ENCODE measurements around the gene ZCWPW1.

Gene ZCWPW1

DNA sequence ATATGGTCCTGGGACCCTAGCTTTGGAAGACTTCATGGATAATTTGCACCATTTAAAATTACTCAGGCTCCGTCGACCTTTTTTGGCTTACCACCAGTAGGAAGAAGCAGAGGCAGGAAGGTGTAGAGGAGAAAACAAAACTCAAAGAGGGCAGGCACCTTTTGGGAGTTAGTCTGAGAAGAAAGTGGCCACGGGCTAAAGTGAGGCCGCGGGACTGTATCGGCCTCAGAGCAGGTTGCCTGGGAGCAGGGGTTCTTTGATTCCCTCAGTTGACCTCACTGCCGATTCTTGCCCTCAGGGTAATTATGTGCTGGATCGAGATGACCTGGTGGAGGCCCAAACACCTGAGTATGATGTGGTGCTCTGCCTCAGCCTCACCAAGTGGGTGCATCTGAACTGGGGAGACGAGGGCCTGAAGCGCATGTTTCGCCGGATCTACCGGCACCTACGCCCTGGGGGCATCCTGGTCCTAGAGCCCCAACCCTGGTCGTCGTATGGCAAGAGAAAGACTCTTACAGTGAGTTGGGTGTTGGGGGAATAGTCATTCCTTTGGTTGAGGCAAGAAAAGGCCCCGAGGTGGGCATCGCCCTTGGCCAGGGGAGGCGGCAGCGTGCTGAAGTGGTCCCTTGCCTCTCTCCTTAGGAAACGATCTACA is 4.2 kb upstream of the ZCWPW1 start:
- DNase-seq (ENCODE audit: low spot score) = no peak

DNA sequence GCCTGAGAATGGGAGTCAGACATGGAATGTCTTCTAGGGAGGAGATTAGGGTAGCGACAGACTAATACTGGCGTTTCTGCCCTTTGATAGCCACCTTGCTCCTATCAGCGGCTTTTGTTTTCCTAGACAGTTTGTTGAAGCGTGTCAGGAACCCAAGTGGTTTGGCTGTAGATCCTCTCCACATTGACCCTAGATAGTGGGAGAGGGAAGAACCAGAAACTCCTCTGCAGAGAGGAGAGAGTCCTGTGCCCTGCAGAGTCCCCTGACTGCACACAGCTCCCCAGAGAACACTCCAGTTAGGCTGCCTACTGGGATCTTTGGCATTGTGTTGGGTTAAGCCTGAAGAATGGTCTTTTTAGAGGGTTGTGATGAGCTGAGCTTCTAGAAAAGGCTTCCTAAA is 3.5 kb upstream of the ZCWPW1 start:
- DNase-seq (ENCODE audit: low spot score) = no peak

DNA sequence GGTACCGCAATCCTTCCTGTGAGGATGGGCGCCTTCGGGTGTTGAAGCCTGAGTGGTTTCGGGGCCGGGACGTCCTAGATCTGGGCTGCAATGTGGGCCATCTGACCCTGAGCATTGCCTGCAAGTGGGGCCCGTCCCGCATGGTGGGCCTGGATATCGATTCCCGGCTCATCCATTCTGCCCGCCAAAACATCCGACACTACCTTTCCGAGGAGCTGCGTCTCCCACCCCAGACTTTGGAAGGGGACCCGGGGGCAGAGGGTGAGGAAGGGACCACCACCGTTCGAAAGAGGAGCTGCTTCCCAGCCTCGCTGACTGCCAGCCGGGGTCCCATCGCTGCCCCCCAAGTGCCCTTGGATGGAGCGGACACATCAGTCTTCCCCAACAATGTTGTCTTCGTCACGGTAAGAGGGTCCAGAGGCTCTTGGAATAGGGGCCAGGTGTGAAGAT is 2.8 kb upstream of the ZCWPW1 start:
- no peak for DNase-seq (ENCODE audit: low spot score)

DNA sequence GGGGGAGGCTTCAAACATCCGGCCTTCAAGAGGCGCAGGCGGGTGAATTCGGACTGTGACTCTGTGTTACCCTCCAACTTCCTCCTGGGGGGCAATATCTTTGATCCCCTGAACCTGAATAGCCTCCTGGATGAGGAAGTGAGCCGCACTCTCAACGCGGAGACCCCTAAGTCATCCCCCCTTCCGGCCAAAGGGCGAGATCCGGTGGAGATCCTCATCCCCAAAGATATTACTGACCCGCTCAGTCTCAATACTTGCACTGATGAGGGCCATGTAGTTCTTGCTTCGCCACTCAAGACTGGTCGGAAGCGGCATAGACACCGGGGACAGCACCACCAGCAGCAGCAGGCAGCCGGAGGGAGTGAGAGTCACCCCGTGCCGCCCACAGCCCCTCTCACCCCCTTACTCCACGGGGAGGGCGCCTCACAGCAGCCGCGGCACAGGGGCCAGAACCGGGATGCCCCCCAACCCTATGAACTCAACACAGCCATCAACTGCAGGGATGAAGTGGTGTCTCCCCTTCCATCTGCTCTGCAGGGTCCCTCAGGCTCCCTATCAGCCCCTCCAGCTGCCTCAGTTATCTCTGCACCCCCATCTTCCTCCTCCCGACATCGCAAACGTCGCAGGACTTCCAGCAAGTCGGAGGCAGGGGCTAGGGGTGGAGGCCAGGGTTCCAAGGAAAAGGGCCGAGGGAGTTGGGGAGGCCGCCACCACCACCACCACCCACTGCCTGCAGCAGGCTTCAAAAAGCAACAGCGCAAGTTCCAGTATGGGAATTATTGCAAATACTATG is 2.2 kb upstream of the ZCWPW1 start:
- DNase-seq (ENCODE audit: low spot score) = no peak

DNA sequence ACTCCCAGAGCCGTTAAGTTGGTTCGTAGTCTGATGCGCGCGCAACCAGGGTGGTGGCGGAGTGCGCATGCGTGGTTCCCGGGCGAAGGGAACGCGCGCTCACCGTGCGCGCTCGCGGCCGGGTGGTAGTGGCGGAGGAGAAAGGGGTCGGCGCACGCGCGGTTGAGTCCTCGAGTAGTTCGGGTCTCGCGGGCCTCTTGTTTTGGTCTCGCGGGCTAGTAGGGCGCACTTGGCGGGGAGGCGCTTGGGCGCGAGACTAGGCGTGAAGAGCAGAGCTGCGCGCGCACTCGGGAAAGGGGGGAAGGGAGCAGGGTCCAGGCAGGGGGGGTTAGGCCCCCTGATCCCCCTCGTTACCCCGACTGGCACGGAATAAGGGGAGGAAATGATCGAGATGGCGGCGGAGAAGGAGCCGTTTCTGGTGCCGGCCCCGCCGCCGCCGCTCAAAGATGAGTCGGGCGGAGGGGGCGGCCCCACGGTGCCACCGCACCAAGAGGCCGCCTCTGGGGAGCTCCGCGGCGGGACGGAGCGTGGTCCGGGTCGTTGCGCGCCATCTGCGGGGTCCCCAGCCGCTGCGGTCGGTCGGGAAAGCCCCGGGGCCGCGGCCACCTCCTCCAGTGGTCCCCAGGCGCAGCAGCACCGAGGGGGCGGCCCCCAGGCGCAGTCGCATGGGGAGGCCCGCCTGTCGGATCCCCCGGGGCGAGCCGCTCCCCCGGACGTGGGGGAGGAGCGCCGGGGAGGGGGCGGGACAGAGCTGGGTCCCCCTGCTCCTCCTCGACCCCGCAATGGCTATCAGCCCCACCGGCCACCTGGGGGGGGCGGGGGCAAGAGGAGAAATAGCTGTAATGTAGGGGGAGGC is 1.4 kb upstream of the ZCWPW1 start, which contains the start of gene MEPCE:
Gene MEPCE (plus strand): TSS at position 195 of the 856 bp plus-strand sequence. CDS start 188 bp downstream, at position 383.
- peak; percentile 100 for DNase-seq (ENCODE audit: low spot score)

DNA sequence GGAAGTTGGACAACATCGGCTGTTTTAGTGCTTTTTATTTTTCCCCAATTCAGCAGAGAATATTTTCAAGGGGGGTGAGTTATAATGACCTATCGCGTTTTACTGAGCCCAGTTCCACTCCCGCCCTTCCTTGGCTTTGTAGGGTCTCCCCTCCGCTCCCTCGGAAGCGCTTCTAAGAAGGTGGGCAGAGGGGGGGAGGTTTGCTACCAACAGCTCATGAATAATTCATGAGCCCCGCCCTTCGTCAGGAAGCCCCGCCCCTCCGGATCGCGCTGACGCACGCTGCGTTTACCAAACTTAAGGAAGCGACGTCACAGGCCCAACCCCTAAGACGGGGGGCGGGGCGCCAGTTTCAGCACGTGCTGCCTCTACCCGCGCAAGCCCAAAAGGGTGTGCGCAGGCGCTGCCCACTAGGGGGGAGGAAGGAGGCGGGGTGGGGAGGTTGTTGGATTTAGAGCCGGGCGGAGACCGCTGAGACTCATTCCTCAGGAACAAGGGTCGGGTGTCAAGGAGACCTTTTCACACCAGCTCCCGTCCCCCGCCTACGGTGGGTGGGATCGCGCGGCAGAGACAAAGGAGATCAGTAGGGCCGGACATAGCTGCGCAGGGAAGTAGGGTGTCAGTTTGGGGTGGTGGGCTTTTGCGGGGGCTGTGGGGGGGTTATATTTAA is 599 bp upstream of the ZCWPW1 start:
- DNase-seq (ENCODE audit: low spot score) = peak; percentile 100

DNA sequence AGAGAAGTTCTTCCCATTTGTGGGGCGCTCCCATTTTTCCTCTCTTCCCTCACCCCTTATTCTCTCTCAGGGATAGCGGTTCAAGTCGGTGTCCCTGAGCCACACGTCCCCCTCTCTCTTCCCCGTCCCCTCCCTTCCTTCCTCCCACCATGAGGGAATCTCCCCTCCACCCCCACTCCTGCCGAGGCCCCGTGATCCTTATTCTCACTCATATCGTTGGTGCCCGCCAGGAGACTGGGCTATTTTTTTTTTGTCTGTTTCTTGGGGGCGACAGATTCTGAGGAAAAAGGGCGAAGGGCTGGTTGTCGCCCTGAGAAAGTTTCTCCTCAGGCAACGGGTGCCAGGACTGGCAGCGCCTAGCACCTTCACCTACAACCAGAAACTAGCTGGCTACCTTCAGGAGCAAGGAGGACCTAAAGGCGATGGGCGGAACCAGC is 723 bp downstream of the ZCWPW1 start:
- no peak for DNase-seq (ENCODE audit: low spot score)

DNA sequence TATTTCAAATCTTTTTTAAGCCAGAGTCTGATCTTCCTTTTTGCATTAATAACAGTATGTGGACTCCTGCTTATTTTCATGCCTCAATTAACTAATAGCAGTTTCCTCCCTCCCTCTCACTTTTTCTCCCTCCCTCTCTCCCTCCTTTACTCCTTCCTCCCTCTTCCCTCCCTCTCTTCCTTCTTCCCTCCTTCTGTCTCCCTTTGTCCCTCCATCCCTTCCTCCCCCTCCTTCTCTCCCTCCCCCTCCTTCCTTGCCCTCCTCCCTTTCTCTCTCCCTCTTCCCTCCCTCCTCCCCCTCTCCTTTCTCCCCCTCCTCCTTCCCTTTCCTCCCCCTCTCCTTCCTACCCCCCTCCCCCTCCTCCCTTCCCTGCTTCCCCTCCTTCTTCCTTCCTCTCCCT is 2.0 kb downstream of the ZCWPW1 start:
- DNase-seq (ENCODE audit: low spot score) = no peak

DNA sequence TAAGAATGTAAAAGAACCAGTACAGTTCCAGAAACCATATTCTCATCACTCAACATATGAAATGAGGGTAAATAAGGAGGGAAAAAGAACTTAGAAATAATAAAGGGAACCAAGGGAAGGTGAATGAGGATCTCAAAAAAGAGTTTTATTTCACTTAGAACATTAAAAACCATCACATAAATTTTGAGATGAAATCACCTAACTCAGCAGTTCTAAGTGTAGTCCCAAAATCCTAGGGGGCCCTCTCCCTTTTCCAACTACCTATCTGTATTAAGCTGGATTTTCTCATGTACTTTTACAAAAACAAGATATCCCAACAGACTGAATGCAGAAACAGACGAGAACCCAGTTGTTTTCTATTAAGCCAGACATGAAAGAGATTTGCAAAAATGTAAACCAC is 3.2 kb downstream of the ZCWPW1 start:
- no peak for DNase-seq (ENCODE audit: low spot score)

DNA sequence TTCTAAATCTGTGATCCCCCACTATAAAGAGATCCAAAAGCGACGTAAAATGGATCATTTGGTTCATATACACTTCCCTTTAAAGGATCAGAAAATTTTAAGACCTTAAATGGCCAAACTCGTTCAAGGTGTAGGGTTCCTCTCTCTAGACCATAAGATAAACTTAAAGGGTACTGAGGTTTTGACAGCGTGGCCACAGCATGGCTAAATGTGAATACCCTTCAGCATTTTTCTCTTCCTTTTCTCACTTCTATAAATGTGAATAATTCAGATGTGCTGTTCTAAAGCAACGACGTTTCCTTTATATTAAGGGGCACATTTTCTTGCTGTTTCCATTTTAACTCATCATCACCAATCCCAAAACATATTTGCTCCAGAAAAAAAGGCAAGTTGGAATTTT is 5.2 kb downstream of the ZCWPW1 start:
- no peak for DNase-seq (ENCODE audit: low spot score)

DNA sequence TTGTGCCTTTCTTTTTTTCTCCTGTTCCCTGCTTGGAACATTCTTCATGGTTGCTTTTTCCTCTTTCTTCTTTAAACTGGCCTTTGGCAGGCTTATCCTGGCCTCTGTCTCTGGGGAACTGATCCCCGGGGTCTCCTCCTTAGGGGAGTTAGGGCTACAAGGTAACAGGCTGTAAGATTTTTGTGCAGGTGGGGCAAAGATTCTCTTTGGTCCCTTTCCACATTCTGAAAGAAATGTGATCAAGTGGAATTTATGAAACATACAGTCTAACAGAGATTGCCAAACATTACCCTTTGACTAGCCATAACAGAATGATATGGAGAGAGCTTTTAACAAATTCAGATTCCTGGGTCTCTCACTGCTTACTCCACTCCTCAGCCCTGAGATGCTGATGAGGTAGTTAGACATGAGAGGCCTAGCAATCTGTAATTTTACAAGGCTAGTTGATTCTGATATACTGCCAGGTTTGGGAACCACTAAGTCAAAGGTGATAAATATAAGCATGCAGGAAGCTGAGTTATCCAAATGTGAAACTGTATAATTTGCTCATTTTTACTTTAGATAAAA is 8.8 kb downstream of the ZCWPW1 start:
- no peak for DNase-seq (ENCODE audit: low spot score)

DNA sequence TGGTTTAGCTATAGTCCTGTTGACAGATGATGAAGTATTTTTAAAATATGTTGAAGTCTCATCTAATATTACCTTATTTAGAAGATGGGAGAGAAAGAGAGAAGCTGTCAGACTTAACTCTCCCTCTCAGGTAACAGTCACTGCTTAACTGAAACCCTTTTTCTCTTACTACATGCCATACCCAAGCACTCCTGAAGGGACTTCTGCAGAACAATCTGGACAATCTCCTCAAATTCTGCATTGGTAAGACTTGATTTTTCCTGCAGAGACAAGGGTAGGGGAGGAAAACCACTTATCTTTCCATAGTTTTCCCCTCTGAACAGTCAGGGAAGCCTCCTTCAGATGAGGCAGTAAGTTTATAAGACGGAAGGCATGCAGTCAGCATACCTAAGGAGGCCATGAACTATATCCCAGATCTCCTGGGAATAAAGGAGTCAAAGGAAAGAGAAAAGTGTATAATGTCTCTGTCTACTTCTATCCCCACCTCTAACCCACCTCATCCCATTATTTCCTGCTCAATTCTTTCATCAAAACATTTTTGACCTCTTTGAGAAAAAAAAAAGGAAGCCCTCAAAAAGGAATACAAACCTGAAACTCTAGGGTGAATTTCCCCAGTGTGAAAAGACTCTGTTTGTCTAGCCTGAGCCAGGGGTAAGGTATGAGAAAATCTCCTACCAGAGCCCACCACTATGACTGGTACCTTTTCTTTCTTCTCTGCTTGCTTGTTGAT is 9.4 kb downstream of the ZCWPW1 start:
- DNase-seq (ENCODE audit: low spot score) = no peak

DNA sequence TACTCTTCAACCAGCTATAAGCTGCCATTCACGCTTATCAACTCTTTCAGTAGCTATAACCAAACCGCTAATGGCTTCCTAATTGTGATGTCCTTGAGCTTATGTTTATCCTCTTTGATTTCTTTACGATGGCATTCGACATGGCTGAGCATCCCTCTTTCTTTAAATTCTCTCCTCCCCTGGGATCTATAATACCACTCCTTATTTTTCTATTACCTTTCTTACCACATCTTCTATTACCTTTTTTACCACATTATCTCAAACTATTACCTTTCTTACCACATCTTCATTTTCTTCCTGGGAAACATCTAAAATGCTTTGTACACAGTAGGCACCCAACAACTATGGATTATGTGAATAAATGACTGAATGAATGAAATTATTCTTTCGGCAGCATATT is 13.1 kb downstream of the ZCWPW1 start:
- DNase-seq (ENCODE audit: low spot score) = no peak

DNA sequence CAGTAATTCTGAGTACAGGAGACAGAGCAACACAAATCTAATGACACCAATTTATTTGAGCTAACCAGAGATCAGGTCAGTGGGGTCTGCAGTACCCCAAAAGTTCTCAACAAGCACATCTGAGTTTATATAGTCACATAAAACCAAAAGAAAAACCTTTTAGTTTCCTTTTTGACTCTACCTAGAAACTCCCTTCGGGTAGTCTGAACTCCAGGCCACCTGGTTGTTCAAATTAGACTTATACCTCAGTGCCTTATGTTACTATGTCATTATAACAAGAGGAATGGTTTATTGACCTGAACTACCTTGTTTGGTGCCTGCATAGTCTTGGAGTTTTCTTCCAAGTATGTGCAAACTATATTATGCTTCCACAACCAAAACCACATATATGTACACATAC is 14.6 kb downstream of the ZCWPW1 start:
- no peak for DNase-seq (ENCODE audit: low spot score)

DNA sequence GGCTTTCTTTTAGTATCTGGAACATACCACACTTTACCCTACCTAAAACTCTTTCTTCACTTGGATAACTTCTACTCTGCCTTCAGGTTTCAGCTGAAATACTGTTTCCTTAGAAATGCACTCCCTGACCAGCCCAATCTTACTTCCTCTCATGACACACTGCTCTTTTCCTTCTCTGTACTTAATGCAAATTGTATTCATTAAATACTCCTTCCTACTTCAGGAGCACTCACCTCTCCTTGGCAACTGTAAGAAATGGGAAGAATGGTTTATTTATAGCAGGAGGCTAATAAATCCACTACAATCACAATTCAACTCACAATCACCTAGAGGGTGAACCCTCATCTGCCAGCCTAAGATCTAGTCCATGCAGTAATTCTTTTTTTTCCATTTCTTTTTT is 15.2 kb downstream of the ZCWPW1 start:
- no peak for DNase-seq (ENCODE audit: low spot score)

DNA sequence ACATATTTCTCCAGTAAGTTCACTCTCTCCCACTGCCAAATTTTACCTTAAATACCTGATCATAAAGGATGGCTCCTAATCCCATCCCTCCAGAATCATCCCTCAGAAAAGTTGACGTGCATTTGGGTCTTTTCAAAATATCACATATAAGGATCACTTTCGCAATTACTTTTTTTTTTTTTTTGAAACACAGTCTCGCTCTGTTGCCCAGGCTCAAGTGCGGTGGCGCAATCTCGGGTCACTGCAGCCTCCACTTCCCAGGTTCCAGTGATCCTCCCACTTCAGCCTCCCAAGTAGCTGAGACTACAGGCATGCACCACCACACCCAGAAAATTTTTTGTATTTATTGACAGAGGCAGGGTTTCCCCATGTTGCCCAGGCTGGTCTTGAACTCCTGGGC is 17.4 kb downstream of the ZCWPW1 start:
- no peak for DNase-seq (ENCODE audit: low spot score)

DNA sequence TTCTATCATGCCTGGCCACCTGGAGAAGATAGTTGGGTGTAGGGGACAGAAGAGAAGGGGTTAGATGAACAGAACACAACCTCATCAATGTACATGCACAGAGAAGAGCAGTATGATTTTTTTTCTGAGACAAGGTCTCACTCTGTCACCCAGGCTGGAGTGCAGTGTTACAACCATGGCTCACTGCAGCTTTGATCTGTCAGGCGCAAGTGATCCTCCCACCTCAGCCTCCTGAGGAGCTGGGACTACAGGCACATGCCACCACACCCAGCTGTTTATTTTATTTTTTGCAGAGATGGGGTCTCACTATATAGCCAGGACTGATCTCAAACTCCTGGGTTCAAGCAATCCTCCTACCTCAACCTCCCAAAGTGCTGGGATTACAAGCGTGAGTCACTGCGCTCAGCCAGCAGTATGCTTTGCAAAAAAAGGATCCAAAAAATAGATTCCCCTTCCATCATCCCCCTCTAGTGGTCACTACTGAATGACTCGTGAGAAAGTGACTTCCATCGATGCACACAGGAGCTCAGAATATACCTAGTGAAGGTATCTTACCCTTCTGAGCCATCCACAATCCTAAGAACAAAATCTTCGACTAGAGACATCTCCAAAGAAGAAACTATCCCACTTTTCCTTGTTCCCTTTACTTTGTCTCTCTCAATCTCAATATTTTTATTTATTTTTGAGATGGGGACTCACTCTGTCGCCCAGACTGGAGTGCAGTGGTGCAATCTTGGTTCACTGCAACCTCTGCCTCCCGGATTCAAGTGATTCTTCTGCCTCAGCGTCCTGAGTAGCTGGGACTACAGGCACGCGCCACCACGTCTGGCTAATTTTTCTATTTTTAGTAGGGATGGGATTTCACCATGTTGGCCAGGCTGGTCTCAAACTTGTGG is 21.0 kb downstream of the ZCWPW1 start:
- DNase-seq (ENCODE audit: low spot score) = no peak

DNA sequence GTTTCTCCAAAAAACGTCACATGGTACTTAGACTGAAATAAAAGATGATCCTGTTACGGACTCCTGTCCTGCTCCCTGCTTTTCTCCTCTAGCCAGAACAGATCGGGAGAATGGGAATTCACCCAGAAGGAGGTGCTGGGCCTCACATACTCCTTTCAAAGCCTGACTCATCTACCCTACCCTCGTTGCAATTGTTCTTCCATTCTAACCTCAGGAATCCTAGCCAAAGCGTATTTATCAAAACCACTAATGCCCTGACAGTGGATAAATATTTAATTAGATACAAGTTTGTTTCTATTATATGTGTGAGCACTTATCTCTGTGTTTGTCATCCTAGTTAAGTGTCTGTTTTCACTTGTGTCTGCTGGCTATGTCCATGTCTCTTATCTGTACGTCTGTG is 21.7 kb downstream of the ZCWPW1 start:
- no peak for DNase-seq (ENCODE audit: low spot score)

DNA sequence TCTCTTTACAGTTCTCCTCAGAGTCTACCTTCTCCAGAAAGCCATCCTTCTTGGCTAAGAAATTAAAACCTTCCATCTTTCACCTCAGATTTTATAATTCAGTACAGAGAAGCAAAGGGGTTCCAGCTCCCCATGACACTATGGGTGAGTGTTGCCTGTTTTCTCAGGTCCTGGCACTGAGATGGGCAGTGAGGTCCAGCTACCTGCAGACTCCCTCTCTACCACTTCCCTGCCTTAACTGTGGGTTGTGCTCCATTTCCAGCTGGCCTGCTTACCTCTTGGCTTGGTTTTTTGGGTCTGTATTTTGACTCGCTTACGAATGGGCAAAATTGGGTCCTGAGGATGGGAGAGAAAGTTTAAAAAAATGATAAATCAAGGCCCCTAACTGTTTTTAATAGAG is 26.3 kb downstream of the ZCWPW1 start:
- DNase-seq (ENCODE audit: low spot score) = no peak

DNA sequence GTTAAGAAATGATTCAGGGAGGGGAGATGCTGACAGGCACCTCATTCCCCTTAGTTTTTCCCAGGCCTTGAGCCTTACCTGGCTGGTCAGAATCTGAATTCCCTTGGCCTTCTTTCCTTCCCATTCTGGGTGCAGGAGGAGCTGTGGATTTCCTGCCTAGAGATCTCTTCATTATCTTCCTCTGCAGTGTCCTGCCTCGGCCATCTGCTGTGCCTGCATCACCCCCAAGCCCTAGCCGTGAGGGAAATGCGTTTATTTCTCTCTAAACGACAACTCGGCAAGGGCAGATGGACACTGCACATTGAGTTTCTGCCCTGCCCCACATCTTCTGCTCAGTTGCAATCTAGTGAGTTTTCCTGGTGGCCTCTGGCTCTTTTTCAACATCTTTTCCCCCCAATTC is 26.7 kb downstream of the ZCWPW1 start:
- DNase-seq (ENCODE audit: low spot score) = no peak
